GM21360 (cell line): ENCODE results near the gene STK33.

Experiments used
- ATAC-seq: cut with Tn5 transposase; IDR thresholded peaks from one replicate; pipeline ENCODE4 v1.9.1; 2021; ENCODE audit warnings: mild to moderate bottlenecking, moderate library complexity; ENCODE audit not compliant: unreplicated experiment

Gene STK33

DNA sequence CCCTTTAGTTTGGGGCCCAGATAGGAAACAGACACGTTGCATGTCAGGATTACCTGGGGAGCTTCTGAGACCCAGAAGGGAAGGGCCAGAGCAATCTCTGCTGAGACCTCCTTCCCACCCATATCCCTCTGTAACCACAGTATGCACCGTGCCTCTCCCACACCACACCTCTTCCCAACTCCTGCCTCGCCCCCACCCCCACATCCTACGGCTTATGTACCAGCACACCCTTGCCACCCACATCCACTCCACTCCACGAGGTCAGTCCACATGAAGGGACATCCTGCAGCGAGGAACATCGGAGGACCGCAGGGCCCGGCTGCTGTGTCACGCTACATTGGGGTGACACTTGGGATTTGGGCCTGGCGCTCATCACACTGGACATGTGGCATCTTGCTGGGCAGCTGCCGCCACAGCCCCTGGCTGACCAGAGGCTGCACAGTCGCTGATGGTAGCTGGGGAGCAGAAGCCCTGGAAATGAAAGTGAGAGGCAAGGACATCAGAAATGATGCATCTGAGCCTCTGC, 212.1 kb downstream of the STK33 start:
- ATAC-seq: no peak

DNA sequence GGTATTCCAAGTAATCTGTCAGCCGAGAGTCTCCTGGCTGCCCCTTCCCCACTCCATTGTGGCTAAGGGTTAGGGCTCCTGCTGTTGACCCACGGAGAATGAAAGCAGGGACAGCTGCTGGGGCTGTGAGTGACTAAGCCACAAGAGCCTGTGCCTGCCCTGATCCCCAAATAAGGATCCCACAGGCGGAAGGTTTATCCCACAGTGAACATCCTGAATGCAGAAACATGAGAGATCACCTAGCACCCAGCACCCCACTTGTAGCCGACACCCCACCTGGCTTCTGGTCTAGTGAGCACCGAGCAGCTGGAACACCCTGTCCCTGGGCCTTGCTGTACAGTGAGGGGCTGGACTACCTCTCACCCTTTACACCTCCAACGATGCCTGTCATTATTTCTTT, 212.7 kb downstream of the STK33 start:
- ATAC-seq: no peak

DNA sequence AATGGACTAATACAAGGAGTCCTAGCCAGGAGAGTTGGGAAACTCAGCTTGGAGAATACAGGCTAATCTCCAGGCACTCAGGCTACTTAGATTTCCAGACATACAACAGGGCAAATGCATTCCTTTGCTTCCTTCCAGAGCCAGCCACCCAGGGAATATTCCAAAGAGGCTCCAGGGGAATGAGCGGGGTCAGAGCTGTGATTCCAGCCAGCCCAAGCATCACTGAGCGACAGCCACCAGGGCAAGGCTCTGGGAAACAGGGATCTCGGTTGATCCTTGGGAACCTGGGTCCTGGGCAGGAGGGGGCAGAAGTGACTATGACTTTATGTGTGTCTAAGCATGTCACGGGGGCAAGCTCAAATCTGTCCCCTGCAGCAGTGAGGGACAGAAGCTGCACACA, 218.1 kb downstream of the STK33 start:
- no peak for ATAC-seq

DNA sequence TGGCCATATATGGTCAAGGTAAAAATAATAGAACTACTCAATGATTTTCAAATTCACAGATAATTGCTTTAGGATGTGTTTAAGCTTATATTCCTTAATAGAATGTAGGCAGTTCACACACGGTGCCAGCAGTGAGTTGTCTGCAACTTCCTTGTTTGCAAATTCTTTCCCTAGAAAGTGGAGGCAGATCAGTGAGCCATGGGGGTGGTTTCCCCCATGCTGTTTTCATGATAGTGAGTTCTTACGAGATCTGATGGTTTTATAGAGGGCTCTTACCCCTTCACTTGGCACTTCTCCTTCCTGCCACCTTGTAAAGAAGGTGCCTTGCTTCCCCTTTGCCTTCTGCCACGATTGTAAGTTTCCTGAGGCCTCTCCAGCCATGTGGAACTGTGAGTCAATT, 218.6 kb downstream of the STK33 start:
- no peak for ATAC-seq

DNA sequence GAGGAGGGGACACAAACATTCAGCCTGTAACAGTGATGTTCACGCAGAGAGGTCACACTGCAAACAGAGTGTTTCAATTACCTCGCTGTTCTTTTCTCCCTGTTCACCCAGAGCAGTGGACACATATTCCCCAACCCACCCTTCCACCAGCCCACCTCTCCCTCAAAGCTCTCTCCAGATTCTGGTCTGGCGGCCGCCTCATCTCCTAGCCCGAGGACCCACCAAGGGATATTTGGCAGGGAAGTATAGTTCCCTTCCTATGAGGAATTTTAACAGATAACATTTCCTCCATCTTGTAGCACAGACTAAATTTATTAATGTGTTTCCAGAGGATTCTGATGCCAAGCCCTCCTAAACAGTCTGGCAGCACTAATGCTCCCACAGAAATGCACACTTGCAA, 219.3 kb downstream of the STK33 start:
- ATAC-seq: no peak

DNA sequence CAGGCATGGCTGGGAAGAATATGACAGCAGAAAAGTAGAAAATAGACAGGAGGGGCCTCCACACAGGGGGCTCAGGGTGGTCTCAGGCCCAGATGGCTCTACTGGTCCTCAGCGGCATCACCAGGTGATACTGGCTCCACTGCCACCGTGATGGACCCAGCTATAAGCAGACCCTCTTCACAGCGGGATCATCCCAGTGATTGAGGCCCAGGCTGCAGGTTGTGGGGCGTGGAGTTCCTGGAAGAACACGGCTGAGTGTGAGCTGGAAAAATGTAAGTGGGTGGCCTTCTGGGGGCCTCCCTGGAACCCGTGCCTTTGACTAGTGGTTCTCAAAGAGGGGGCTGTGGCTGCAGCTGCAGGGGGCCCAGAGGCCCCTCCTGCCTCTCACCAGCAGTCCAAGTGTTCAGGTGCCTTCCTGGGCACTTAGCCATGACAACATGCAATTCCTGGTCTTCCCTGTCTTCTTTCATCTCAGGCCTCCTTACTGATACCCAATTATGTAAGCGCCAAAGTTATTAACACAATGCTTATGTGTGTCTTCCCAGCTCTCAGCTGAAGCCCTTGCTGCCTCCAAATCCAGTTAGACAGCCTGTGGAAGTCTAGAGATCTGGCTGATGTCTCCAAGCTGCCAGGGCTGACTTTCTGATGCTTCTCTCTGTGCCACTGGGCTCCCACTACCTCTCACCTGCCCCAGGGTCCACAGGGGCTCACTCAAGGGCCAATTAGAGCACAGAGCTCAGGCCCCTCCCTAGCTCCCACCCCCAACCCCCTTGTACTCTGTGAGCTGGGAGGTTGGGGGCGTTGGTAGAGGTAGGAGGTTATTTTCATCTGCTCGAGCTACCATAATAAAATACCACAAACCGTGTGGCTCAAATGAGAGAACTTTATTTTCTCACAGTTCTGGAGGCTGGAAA, 220.3 kb downstream of the STK33 start:
- ATAC-seq: no peak

DNA sequence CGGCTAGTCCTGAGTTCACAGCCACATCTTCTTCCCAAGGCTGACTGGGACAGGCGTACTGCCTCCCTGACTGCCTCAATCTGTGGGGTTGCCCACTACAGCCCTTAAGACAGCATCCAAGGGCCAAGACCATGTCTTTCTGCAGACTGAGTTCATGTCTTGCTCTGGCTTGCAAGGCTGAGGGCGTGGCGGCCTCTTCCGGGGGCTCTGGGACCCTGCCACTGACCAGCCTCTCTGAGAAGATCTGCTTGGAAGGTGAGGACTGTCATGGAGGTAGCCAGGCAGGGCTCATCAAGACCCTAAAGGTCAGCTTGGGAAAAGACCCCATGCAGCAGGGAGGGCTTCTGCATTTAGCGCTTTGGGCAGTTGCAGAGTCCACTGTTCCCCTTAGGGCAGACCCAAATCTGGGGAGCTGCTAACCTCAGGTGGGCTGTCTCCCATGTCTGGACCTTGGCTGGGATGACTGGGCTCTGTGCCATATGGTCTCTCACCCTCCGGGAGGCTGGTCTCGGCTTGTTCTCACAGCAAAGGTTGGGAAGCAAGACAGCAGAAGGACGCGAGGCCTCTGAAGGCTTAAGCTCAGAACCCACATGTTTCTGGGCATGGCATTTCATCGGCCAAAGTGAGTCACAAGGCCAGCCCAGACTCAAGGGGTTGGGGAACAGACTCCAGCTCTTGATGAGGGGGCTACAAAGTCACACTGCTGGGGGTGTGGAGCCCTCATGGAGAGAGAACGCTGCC, 221.2 kb downstream of the STK33 start:
- no peak for ATAC-seq

DNA sequence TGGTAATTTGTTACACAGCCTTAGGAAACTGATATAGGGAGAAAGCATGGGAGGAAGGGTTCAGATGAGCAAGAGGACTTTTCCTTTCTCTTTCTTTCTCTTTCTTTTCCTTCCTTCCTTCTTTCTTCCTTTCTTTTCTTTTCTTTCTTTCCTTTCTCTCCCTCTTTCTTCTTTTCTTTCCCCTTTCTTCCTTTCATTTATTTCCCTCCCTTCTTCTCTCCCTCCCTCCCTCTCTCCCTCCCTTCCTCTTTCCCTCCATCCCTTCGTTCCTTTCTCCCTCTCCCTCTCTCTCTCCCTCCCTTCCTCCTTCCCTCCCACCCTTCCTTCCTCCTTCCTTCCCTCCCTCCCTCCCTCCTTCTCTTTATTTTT, 222.5 kb downstream of the STK33 start:
- ATAC-seq: no peak

DNA sequence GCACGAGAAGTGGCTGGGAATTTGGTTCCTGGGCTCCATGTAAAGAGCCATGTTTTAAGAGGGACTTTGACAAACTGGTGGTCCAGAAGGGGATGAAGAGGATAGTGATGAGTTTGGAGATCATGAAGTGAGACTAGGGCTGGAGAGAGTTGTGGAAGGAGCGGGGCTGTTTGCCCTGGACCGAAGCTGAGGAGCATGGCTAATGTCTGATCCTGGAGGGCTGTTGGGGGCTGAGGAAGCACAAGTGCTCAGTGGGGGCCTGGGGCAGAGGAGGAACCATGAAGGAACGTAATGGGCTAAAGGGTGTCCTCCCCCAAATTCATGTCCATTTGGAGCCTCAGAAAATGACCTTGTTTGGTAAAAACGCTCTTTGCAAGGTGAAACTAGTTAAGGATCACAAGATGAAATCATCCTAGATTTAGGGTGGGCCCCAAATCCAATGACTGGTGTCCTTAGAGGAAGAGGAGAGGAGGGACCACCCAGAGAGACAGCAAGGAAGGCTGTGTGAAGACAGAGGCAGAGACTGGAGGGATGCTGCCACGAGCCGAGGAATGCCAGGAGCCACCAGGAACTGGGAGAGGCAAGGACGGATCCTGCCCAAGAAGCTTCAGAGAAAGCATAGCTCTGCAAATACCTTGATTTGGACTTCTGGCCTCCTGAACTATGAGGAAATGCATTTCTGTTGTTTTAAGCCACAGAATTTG, 223.1 kb downstream of the STK33 start:
- no peak for ATAC-seq

DNA sequence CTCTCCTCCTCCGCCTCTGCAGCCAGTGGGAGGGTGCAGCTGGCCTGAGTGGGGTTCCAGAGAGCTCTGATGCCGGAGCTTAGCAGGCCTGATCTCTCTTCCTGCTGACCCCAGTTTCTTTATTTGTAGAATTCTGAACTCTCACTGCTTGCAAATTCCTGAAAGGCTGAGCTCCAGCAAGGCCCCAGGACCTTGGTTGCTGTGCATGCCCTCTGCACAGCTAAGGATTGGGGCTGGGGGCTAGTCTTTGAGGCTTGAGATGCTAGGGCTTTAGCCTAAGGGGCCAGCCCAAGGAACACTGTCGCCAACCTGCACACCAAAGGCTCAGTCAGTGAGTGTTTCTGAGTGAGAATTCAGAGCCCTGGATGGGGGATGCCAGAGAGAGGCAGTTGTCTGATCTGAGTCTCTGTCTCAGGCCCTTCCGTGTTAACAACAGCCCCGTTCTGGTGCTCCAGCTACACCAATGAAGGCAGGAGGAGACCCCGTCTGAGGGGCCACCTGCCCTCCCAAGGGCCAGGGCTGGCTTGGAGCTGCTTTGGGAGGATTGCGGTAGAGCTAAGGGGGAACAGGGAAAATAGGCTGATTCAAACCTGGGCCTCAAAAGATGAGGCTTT, 224.3 kb downstream of the STK33 start:
- ATAC-seq: no peak

DNA sequence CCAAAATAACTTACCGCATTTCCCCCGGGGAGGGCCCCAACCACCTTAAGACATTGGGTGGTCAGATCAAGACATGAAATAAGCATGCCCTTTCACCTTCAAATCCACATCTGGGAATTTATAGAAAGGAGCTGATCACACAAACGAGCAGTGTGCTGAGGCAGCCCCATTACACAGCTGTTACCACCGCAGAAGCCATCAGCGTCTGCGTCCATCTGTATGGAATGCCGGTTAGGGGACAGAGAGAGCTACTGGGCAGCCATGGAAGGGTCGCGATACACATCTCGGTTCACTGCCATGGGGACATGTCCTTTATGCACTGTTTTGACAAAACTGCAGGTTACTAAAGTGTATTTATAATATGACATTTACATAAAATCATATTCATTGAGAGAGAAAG, 225.3 kb downstream of the STK33 start:
- ATAC-seq: no peak

DNA sequence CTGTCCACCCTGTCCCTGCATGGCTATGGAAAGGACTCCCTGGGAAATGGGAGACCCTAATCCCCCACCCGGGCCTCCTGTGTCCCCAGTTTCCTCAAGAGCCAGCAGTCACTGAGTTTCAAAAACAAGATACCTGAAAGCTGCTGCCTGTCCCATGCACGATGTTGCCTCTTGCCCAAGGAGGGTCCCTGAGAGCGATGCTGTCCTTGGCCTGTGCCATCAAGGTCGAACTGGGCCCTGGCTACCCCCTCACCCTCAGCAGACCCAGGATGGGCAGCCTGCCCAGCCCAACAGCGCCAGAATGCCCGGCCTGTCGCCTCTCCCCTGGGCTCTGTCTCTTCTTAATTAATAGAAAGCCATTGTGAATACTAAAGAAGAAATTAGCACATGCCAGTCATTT, 225.8 kb downstream of the STK33 start:
- ATAC-seq: no peak

DNA sequence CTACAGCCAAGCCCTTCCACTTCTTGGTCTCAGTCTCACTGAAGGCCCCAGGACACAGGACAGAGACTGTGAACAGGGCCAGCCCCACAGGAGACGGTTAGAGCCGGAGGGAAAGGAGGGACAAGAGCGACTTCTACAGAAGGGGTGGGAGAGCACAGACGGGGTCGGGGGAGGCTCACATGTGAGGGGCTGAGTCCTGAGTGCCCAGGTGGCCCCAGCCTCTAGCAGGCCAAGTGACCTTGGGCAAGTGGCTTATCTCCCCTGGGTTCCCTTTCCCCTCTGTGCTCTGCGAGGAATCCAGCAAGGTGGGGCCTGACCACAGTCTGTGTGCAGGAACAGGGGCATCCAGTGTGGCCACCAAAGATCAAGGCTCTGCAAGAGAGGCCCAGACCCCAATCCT, 227.7 kb downstream of the STK33 start:
- ATAC-seq: no peak

DNA sequence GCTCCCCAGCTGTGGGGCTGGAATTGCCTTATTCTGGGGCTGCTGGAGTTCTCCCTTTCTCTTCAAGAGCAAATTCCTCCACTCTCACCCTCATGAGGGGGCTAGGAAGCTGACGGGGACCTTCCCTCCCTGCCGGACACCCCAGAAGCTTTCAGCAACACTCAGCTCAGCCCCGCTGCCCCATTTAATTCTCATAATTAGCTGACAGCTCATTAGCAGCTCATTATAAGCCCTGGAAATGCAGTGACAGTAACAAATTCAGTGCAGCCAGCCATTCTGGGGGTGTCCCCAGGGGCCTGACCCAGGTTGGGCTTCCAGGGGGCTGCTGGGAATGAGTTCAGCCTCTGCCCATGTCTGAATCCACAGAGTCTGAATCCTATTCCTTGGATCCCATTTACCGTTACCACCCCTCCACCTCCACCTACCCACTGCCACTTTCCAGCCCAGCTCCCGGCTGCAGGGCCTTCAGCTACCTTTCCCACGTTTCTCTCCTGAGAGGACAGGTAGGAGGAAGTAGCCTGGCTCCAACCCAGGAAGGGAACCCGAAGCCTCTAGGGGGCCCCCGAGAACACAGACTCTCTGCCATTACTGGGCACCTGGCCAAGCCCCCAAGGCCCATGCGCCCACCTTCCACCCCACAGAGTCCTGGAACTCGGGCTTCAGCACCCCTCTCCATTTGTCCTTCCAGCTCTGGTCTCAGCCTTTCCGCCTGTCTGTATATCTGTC, 228.6 kb downstream of the STK33 start:
- no peak for ATAC-seq

DNA sequence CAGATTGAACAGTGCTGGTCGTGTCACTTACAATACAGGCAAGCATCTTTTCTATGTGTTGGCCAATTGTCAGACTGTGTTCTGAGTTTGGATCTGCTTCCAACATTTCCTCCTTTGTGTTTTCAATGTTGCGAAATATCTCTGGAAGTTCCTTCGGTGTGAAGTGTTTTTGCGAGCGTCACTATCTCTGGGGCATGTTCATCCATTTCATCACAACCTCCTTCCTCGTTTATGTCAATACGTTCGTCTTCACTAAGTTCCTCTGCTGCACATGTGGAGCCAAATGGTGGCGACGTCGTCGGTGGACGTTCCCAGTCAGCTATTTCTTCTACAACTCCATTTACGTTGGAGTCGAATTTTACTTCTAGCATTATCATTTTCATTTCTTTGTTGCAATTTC, 230.1 kb downstream of the STK33 start:
- ATAC-seq: no peak

DNA sequence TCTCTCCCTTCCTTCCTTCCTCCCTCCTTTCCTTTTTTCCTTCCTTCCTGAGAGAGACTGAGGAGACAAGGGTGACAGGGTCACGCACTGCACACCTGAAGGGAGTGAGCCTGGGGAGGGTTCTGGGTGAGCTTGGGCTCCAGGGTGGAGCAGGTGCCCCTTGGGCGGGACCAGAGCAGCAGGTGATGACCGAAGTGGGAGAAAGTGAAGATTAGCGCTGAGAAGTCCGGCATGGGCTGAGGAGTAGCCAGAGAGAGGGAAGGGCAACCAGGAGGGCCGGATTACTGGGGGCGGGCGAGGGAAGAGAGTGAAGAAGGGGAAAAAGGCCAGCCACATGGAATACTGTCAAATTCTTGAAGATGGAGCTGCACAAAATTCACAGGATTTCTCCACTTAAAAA, 231.1 kb downstream of the STK33 start:
- no peak for ATAC-seq

DNA sequence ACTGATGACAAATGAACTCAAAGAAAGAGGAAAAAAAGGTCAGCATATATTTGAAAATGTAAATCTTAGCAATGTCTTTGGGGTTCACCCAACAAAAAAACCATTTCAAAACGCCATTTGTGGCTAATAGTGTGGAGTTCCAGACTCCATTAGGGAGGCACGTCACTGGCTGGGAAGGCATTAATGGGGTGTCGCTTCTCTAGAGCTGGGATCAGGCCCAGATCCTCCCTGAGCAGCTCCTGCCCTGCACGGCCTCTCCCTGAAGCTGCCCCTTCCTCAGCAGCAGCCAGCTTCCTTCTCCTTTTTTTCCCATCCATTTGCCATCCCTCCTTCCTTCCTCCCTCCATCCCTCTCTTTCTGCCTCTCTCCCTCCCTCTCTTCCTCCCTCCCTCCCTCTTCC, 231.5 kb downstream of the STK33 start:
- ATAC-seq: no peak

DNA sequence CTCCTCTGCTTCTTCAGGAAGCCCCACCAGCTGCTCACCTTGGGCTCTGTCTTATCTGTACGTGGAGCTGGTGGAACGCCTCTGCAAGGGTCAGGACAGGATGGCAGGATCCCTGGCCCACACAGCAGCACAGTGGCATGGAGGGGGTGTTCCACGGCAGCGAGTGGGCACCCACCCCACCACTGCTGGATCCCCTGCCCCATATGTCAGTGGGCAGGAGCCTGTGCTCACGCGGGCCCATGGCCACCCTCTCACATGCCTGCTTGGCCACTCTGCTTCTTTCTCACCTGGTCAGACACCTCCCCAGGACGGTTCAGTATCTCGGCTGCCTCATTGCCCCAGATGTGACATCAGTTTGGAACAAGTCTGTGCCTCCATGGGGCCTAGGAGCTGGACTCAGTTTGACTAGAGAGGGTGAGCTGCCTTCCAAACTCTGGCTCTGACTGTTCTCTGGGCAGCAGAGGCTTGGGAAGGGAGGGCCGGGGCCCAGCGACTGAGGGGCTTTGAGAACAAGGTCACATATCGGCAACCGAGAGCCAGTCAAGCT, 232.3 kb downstream of the STK33 start:
- no peak for ATAC-seq

DNA sequence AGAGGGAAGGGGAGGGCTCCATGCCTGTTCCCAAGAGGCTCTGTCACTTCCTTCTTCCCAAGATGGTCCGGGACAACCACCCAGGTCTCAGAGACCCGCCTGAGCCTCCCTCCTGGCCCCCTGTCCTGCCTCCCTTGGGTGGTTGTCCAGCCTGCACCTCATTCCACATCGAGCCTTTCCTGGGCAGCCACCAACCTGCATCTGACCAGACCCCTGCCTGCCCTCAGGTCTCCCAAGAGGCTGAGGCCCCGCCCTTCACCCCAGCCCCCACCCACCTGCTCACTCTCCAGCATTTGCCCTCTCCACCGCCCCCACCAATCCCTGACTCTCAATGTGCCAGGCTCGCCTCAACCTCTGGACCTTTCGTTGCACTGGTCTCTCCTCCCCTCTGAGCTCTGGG, 232.8 kb downstream of the STK33 start:
- ATAC-seq: no peak
